ENCODE data around the gene ARHGAP18.

Gene ARHGAP18

DNA sequence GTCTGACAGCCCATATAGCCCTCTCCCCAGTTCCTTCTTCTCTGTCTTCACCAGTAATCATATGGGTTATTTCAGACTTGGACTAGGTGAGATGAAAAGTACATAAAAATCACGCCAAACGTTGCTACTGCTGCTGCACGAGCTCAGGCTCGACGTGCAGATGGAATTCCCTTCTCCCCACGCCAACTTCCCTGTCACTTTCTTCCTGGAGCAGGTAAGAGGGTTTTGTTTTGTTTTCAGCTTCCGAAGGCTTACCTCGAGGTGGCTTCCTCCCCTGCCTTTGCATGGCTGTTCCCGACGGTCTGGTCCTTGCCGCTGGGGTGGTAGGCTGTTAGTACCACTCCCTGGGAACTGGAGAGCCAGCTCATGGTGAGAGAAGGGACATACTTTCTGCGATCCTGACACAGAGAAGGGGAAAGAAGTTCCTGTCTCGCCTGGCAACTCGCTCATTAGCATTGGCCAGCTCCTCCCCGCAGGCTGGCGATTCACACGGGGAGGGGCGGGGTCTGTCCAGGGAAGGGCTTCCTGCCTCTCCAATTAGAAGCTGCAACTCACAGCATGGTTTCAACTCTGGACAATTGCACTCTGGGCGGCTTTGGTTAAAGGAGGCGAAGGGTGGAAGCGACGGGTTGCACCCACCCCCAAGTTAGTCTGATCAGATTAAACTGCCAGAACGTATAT is at the start of gene ARHGAP18:
ARHGAP18 (minus strand) TSS at position 409 of the 681 bp plus-strand sequence; CDS start at position 368, 41 bp downstream.
- in situ Hi-C loops (cut with MboI; ENCODE audit: low sequenced_read_pairs) = no loop called here

- in situ Hi-C loops (cut with MboI; ENCODE audit: low sequenced_read_pairs) = no loop called here
Observed at GRCh38 chr6:129755787-129756186, 45.8 kb upstream of the ARHGAP18 start.

GRCh38 chr6:129754750-129755149 is 44.8 kb upstream of the ARHGAP18 start:
- in situ Hi-C loops (cut with MboI; ENCODE audit: low sequenced_read_pairs) = no loop called here

- in situ Hi-C loops (cut with MboI; ENCODE audit: low sequenced_read_pairs) = no loop called here
Observed at GRCh38 chr6:129753422-129753821, 43.4 kb upstream of the ARHGAP18 start.

DNA sequence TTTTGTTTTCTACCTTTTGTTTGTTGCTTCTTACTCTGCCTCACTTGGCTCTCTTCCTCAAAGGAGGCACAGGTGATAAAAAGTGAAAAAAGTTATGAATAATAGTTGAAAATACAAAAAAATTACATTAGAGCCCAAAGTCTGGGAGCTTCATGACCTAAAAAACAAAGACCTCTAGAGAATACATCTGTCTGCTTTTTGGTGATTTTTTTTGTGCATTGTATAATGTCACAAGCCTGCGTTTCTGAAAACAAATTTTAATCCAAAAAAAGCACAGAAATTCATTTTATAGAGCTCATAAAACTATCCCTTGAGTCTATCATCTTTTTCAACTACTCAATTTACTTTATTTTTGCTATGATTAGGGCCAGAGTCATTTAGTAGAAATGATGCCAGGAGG is 41.4 kb upstream of the ARHGAP18 start:
- in situ Hi-C loops (cut with MboI; ENCODE audit: low sequenced_read_pairs) = no loop called here

DNA sequence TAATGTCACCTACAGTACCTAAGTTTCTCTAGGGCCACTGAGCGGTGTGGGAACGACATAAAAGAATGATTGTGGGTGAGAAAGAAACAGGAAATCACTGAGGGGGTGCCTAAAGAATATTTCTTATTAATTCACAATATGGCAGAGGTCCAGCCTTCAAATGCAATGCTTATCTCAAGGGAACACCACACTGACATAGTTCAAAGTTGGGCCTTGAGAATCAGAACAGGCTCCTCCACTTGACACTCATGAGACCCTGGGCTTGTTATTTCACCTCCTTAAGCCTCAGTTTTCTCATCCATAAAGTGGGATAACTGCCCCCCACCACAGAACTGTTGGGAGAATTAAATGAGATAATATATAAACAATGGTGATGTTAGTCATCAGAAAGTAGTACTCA is 40.4 kb upstream of the ARHGAP18 start:
- in situ Hi-C loops (cut with MboI; ENCODE audit: low sequenced_read_pairs) = no loop called here

DNA sequence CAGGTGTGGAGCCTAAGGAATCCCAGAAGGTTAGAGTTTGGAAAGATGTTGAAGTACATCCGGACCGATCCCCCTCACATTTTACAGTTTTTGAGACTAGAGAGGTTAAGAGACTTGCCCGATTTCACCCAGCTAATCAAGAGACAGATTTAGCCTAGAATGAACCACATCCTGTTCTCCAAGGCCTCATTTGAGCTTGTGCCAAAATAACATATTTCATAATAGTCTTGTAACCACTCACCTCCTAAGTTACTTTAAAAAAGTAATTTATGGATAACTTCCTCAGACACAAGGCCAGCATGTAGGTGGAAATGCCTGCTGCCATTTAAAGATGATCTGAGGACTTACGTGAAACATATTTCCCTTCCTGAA is 39.8 kb upstream of the ARHGAP18 start:
- in situ Hi-C loops (cut with MboI; ENCODE audit: low sequenced_read_pairs) = no loop called here

- in situ Hi-C loops (cut with MboI; ENCODE audit: low sequenced_read_pairs) = no loop called here
Observed at GRCh38 chr6:129748901-129749748, 39.1 kb upstream of the ARHGAP18 start.

- in situ Hi-C loops (cut with MboI; ENCODE audit: low sequenced_read_pairs) = no loop called here
Observed at GRCh38 chr6:129748212-129748900, 38.4 kb upstream of the ARHGAP18 start.

DNA sequence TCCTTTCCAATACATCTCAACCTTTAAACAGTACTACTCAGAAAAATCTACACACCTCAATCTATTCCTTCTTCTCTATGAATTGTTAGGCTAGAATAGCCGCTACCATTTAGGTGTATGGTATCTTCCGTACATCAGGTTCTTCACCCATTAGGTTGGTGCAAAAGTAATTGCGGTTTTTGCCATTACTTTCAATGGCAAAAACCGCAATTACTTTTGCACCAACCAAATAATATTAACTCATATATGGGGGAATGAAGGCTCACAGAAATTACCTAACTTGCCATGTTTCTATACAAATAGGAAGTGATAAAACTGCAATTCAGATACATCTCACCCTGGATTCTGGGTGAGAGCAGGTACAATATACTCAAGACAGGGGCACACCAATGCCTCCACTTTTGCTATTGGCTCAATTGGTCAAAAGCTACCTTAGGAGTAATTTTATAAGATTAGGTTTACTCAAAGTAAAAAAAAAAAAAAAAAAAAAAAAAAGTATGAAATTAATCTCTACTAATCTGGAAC is 37.7 kb upstream of the ARHGAP18 start:
- in situ Hi-C loops (cut with MboI; ENCODE audit: low sequenced_read_pairs) = no loop called here

- in situ Hi-C loops (cut with MboI; ENCODE audit: low sequenced_read_pairs) = no loop called here
Observed at GRCh38 chr6:129744880-129745237, 34.9 kb upstream of the ARHGAP18 start.

DNA sequence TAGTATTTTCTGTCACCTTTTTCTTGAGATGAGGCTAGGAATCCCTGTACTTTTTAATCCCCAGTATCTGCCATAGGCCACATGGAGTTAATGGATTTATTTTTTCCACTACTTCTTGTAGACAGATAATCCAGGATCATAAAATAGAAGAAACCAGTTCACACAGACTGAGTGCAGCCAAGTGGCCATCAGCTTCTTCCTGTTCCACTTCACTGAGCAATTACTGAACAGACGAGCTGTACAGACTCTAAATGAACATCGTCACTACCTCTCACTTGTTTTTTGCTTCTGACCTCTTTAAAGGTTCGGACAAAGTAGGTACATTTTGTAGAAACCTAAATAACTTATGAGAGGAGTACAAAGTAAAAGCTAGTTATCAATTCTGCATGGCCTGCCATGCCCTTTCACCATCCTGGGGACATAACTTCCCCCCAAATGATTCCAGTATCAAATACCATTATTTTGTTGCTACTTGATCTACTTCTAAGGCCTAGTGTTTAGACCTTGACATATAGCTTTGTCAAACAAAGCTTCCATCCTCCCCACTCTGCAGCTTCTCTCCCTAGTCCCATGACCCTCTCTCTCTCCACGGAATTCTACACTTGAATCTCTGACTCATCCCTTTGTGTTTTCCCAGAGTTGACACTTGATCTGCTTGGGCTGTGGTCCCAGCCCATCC is 34.4 kb upstream of the ARHGAP18 start:
- in situ Hi-C loops (cut with MboI; ENCODE audit: low sequenced_read_pairs) = no loop called here

GRCh38 chr6:129740013-129740412 is 30.0 kb upstream of the ARHGAP18 start:
- in situ Hi-C loops (cut with MboI; ENCODE audit: low sequenced_read_pairs) = no loop called here

DNA sequence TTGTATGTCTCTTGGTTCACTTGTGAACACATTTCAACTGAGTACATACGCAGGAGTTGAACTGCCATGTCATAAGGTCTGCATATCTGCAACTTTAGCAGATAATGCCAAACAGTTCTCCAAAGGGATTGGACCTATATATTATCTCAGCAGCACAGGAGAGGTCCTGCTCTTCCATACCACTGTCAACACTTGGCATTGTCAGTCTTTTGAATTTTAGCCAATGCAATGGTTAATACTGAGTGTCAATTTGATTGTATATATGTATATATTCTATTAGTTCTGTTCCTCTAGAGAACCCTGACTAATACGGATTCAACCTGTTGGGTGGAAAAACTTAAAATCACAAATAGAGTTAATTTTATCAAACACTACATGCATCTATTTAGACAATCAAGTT is 26.1 kb upstream of the ARHGAP18 start:
- in situ Hi-C loops (cut with MboI; ENCODE audit: low sequenced_read_pairs) = no loop called here

- in situ Hi-C loops (cut with MboI; ENCODE audit: low sequenced_read_pairs) = no loop called here
Observed at GRCh38 chr6:129733290-129733689, 23.3 kb upstream of the ARHGAP18 start.

DNA sequence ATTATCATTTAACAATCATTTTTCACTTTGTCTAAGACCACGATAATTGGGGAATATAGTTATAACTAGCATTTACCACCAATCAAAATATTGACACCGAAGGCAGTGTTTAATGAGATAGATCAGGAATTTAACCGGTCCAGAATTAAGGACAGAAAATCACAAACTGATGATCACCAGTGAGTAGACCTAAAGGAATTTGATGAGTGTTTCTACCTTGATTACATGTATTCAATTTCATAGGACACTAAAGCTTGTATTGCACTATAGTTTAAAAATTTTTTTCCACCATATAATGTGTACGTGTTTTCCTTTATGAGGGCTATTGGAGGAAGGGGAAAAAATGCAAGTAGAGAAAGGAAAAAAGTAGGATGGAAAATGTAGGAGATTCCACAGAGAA is 22.6 kb upstream of the ARHGAP18 start:
- in situ Hi-C loops (cut with MboI; ENCODE audit: low sequenced_read_pairs) = no loop called here

GRCh38 chr6:129732034-129732433 is 22.1 kb upstream of the ARHGAP18 start:
- in situ Hi-C loops (cut with MboI; ENCODE audit: low sequenced_read_pairs) = no loop called here

GRCh38 chr6:129731428-129731827 is 21.5 kb upstream of the ARHGAP18 start:
- in situ Hi-C loops (cut with MboI; ENCODE audit: low sequenced_read_pairs) = no loop called here

DNA sequence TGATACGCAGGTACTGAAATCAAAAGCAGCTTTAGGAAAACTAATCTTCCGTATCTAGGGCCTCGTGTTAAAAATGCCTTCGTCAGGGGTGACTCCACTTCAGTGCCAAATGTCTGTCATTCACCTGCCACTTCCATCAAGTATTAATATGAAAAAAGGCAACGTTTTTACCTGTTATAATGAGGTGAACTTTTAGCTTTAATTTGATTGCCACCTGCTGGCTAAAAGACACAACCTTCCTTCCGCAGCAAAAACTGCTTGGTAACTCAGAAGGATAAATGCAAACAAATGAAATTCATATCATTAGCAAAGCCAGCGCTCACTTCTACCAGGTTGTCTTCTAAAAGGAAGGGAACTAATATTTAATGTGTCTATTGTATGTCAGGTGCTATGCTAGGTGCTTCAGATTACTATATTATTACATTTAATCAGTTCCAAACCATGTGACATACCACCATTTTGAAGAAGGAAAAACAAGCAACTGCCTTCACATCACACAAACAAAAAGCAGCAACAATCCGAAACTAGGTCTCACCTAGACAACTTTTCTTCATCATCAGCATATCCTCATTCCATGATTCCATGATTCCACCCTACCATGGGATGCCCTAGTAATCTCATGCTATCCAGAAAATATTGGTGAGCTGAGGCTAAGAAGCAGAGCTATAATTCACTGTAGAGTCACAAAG is 20.6 kb upstream of the ARHGAP18 start:
- in situ Hi-C loops (cut with MboI; ENCODE audit: low sequenced_read_pairs) = no loop called here

DNA sequence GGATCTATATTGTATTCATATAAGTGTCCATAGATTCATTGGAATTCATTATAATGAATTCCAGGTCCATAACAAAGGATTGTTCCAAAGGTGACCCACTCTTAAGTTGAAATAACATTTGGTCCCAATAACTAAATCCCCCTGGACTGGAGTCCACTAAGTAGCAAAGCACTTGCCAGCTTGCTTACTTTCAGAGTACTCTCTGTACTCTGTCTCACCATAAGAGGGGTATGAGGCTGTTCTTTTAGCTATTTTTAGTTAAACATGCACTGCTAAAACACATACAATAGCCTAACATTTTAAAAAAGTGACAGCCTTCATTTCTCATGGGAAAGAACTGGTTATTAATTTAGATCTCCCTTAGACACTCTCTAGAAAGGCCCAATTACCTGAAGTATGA is 16.7 kb upstream of the ARHGAP18 start:
- in situ Hi-C loops (cut with MboI; ENCODE audit: low sequenced_read_pairs) = loop anchor here (10.0 kb wide), 1 partner anchor 122 kb away; no protein-coding TSS in a partner anchor

All from HL-60/S4 treated with retinoic acid at 250 ng/mL for 4 days and 3 days (cell line).